SK-N-SH treated with all-trans-retinoic acid at 6 μM for 48 hours (cell line): ENCODE measurements around the gene OR8A1.

ENCODE experiments used
- ATAC-seq: fragments of 200-7000 bp; cut with Tn5 transposase; 3 replicates; pipeline ENCODE4 v1.9.1; 2020; ENCODE audit warnings: mild to moderate bottlenecking, moderate library complexity
- ARNTL ChIP-seq: fragments of 450-650 bp; formaldehyde crosslinking; IDR thresholded peaks from 2 replicates; pipeline ENCODE4 v1.5.0; 2020; ENCODE audit warnings: low read depth, mild to moderate bottlenecking, moderate library complexity, borderline replicate concordance
- BACH2 ChIP-seq: fragments of 250-450 bp; sonication (Bioruptor Pico); IDR thresholded peaks from 2 replicates; pipeline ENCODE4 v1.9.0; 2021; ENCODE audit warnings: mild to moderate bottlenecking, borderline replicate concordance
- CSDC2 ChIP-seq: fragments of 250-450 bp; sonication (Bioruptor Pico); IDR thresholded peaks from 2 replicates; pipeline ENCODE4 v1.5.0; 2020; ENCODE audit warnings: mild to moderate bottlenecking, moderate library complexity
- ESRRG ChIP-seq: fragments of 250-450 bp; sonication (Bioruptor Pico); IDR thresholded peaks from 2 replicates; pipeline ENCODE4 v1.6.1; 2021; ENCODE audit warnings: mild to moderate bottlenecking
- GLIS3 ChIP-seq: fragments of 250-450 bp; sonication (Bioruptor Pico); IDR thresholded peaks from 2 replicates; pipeline ENCODE4 v1.5.0; 2020; ENCODE audit warnings: mild to moderate bottlenecking, moderate library complexity
- ISL1 ChIP-seq: fragments of 250-450 bp; sonication (Bioruptor Pico); IDR thresholded peaks from 2 replicates; pipeline ENCODE4 v2.1.2; 2022; ENCODE audit warnings: mild to moderate bottlenecking, moderate library complexity
- OSR1 ChIP-seq: fragments of 250-450 bp; sonication (Bioruptor Pico); IDR thresholded peaks from 2 replicates; pipeline ENCODE4 v1.8.0; 2022; ENCODE audit warnings: moderate library complexity, mild to moderate bottlenecking, inconsistent platforms
- PPARA ChIP-seq: fragments of 250-450 bp; sonication (Bioruptor Pico); IDR thresholded peaks from 2 replicates; pipeline ENCODE4 v1.5.0; 2020; ENCODE audit warnings: mild to moderate bottlenecking, borderline replicate concordance
- RARB ChIP-seq: fragments of 250-450 bp; sonication (Bioruptor Pico); IDR thresholded peaks from 2 replicates; pipeline ENCODE4 v1.8.0; 2021; ENCODE audit warnings: mild to moderate bottlenecking, moderate library complexity
- SNAI2 ChIP-seq: fragments of 250-450 bp; sonication (Bioruptor Pico); IDR thresholded peaks from 2 replicates; pipeline ENCODE4 v1.5.0; 2020; ENCODE audit warnings: mild to moderate bottlenecking, moderate library complexity
- TCF4 ChIP-seq: fragments of 250-450 bp; sonication (Bioruptor Pico); IDR thresholded peaks from 2 replicates; pipeline ENCODE4 v1.8.0; 2021; ENCODE audit warnings: mild to moderate bottlenecking, moderate library complexity, borderline replicate concordance
- TOX ChIP-seq: fragments of 250-450 bp; sonication (Bioruptor Pico); IDR thresholded peaks from 2 replicates; pipeline ENCODE4 v1.8.0; 2021; ENCODE audit warnings: mild to moderate bottlenecking, moderate library complexity, borderline replicate concordance
- ZC3H10 ChIP-seq: fragments of 250-450 bp; sonication (Bioruptor Pico); IDR thresholded peaks from 2 replicates; pipeline ENCODE4 v1.5.1; 2021; ENCODE audit warnings: mild to moderate bottlenecking, moderate library complexity
- ZFP3 ChIP-seq: fragments of 250-450 bp; sonication (Bioruptor Pico); IDR thresholded peaks from 2 replicates; pipeline ENCODE4 v1.5.0; 2020; ENCODE audit warnings: mild to moderate bottlenecking, moderate library complexity
- ZFP30 ChIP-seq: fragments of 450-650 bp; formaldehyde crosslinking; IDR thresholded peaks from 2 replicates; pipeline ENCODE4 v1.5.0; 2022; ENCODE audit warnings: mild to moderate bottlenecking, moderate library complexity
- ZNF565 ChIP-seq: fragments of 450-650 bp; formaldehyde crosslinking; conservative IDR thresholded peaks from 2 replicates; pipeline ENCODE4 v1.5.0; 2020; ENCODE audit warnings: low read depth, mild to moderate bottlenecking, moderate library complexity
- ZNF70 ChIP-seq: fragments of 450-650 bp; formaldehyde crosslinking; IDR thresholded peaks from 2 replicates; pipeline ENCODE4 v1.5.0; 2020; ENCODE audit warnings: mild to moderate bottlenecking, moderate library complexity
- ZNF8 ChIP-seq: fragments of 450-650 bp; formaldehyde crosslinking; IDR thresholded peaks from 2 replicates; pipeline ENCODE4 v1.5.0; 2020; ENCODE audit warnings: mild to moderate bottlenecking, moderate library complexity
- TF ChIP-seq, protein P1 (sequence below): fragments of 250-450 bp; sonication (Bioruptor Pico); IDR thresholded peaks from 2 replicates; pipeline ENCODE4 v1.5.1; 2021; ENCODE audit warnings: mild to moderate bottlenecking, moderate library complexity
- TF ChIP-seq, protein P2 (sequence below): fragments of 250-450 bp; sonication (Bioruptor Pico); IDR thresholded peaks from 2 replicates; pipeline ENCODE4 v1.5.1; 2020; ENCODE audit warnings: low read depth, mild to moderate bottlenecking, moderate library complexity
- TF ChIP-seq, protein P3 (sequence below): fragments of 250-450 bp; sonication (Bioruptor Pico); IDR thresholded peaks from 2 replicates; pipeline ENCODE4 v1.8.0; 2021; ENCODE audit warnings: low read depth, mild to moderate bottlenecking, moderate library complexity, borderline replicate concordance
- TF ChIP-seq, protein P4 (sequence below): fragments of 250-450 bp; sonication (Bioruptor Pico); IDR thresholded peaks from 2 replicates; pipeline ENCODE4 v1.8.0; 2020; ENCODE audit warnings: mild to moderate bottlenecking, moderate library complexity, borderline replicate concordance
- TF ChIP-seq, protein P5 (sequence below): fragments of 250-450 bp; sonication (Bioruptor Pico); IDR thresholded peaks from 2 replicates; pipeline ENCODE4 v1.5.0; 2020; ENCODE audit warnings: mild to moderate bottlenecking, moderate library complexity

The OR8A1 gene

GRCh38 chr11:124581817-124582216, 12.0 kb downstream of the OR8A1 start (continued):
- TF ChIP-seq ISL1 (no peak), ZNF70 (CRISPR knock-in tag) (no peak)

DNA sequence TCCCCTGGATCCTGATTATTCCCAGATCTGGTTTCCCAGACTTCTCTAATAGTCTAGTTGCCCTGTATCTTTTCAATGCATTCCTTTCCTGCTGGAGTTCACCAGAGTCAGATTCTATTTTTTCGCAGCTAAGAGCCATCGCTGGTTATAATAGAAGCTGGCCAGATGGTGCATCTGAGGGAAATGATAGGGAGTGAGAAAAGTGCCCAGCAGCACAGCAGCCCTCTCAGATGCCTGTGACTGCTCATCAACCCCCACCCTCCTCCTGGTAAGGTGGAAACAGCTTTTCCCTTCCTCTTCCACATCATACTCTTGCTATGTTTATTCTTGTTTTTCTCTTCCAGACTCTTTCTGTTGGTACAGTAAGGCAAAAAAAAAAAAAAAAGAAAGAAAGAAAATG, 12.8 kb downstream of the OR8A1 start:
- TF ChIP-seq, protein P1, sequence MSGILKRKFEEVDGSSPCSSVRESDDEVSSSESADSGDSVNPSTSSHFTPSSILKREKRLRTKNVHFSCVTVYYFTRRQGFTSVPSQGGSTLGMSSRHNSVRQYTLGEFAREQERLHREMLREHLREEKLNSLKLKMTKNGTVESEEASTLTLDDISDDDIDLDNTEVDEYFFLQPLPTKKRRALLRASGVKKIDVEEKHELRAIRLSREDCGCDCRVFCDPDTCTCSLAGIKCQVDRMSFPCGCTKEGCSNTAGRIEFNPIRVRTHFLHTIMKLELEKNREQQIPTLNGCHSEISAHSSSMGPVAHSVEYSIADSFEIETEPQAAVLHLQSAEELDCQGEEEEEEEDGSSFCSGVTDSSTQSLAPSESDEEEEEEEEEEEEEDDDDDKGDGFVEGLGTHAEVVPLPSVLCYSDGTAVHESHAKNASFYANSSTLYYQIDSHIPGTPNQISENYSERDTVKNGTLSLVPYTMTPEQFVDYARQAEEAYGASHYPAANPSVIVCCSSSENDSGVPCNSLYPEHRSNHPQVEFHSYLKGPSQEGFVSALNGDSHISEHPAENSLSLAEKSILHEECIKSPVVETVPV (CRISPR knock-in tag) = no peak
- TF ChIP-seq RARB (CRISPR knock-in tag) (no peak), ZC3H10 (CRISPR knock-in tag) (no peak), ZNF8 (CRISPR knock-in tag) (no peak), ZFP30 (CRISPR knock-in tag) (no peak), ESRRG (no peak)
- no peak for ATAC-seq

DNA sequence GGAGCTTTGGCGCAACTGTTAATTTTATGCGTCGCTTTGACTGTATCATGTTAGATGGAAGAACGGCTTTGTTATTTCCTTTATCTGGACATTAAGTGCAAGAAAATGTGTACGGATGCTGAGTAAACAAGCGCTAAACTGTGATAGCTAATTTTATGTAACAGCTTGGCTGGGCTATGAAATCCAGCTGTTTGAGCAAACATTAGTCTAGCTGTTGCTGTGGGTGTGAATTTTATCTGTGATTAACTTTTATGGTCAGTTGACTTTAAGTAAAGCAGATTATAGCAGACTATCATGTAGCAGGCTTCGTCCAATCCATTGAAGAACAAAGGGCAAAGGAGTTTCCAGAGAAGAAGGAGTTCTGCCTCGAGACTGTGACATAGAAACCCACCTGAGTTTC, 14.0 kb downstream of the OR8A1 start:
- TF ChIP-seq GLIS3 (CRISPR knock-in tag) (no peak), OSR1 (CRISPR knock-in tag) (no peak), ZFP30 (CRISPR knock-in tag) (no peak), ZFP3 (CRISPR knock-in tag) (no peak), ISL1 (no peak), RARB (CRISPR knock-in tag) (no peak), TOX (CRISPR knock-in tag) (no peak), CSDC2 (CRISPR knock-in tag) (no peak), ZNF565 (no peak), ARNTL (no peak), PPARA (CRISPR knock-in tag) (no peak), SNAI2 (no peak), ZC3H10 (CRISPR knock-in tag) (no peak), ESRRG (no peak)
- TF ChIP-seq, protein P2, sequence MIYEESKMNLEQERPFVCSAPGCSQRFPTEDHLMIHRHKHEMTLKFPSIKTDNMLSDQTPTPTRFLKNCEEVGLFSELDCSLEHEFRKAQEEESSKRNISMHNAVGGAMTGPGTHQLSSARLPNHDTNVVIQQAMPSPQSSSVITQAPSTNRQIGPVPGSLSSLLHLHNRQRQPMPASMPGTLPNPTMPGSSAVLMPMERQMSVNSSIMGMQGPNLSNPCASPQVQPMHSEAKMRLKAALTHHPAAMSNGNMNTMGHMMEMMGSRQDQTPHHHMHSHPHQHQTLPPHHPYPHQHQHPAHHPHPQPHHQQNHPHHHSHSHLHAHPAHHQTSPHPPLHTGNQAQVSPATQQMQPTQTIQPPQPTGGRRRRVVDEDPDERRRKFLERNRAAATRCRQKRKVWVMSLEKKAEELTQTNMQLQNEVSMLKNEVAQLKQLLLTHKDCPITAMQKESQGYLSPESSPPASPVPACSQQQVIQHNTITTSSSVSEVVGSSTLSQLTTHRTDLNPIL (CRISPR knock-in tag) = no peak
- TF ChIP-seq, protein P1 (CRISPR knock-in tag) = no peak
- TF ChIP-seq, protein P3, sequence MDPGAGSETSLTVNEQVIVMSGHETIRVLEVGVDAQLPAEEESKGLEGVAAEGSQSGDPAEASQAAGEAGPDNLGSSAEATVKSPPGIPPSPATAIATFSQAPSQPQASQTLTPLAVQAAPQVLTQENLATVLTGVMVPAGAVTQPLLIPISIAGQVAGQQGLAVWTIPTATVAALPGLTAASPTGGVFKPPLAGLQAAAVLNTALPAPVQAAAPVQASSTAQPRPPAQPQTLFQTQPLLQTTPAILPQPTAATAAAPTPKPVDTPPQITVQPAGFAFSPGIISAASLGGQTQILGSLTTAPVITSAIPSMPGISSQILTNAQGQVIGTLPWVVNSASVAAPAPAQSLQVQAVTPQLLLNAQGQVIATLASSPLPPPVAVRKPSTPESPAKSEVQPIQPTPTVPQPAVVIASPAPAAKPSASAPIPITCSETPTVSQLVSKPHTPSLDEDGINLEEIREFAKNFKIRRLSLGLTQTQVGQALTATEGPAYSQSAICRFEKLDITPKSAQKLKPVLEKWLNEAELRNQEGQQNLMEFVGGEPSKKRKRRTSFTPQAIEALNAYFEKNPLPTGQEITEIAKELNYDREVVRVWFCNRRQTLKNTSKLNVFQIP = no peak
- TF ChIP-seq, protein P4, sequence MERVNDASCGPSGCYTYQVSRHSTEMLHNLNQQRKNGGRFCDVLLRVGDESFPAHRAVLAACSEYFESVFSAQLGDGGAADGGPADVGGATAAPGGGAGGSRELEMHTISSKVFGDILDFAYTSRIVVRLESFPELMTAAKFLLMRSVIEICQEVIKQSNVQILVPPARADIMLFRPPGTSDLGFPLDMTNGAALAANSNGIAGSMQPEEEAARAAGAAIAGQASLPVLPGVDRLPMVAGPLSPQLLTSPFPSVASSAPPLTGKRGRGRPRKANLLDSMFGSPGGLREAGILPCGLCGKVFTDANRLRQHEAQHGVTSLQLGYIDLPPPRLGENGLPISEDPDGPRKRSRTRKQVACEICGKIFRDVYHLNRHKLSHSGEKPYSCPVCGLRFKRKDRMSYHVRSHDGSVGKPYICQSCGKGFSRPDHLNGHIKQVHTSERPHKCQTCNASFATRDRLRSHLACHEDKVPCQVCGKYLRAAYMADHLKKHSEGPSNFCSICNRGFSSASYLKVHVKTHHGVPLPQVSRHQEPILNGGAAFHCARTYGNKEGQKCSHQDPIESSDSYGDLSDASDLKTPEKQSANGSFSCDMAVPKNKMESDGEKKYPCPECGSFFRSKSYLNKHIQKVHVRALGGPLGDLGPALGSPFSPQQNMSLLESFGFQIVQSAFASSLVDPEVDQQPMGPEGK (CRISPR knock-in tag) = no peak
- ATAC-seq = no peak

DNA sequence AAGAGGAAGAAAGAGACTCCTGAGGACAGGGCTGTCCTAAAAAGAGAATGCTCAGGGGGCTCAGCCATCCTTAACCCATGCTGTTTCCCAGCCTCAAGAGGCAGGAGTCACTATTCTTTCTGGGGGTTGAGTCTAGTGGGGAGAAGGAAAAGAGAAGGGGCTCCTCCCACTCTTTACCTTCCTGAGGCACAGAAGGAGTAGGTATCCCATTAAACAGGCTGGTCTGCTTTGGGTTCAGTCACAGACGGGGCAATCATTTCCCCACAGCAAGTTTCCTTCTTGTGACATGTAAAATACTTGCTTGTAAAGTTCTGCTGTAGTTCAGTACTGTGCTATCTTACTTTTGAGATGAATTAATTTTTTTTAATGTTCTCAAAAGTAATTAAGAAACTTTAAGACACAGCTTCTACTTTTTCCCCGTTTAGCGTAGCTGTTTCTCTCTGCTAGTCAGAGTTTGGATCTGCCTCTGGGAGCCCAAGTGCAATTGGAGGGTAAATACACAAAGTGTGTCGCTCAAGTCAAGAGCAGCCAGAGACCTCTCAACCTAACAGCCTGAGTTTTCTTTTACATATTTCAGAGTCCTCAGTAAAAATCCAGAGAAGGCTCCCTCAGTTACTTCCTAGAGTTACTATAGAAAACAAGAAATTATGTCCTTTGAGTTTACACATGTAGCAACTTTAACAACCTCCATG, 15.0 kb downstream of the OR8A1 start:
- no peak for ATAC-seq
- TF ChIP-seq ZNF70 (CRISPR knock-in tag) = no peak
- TF ChIP-seq, protein P5, sequence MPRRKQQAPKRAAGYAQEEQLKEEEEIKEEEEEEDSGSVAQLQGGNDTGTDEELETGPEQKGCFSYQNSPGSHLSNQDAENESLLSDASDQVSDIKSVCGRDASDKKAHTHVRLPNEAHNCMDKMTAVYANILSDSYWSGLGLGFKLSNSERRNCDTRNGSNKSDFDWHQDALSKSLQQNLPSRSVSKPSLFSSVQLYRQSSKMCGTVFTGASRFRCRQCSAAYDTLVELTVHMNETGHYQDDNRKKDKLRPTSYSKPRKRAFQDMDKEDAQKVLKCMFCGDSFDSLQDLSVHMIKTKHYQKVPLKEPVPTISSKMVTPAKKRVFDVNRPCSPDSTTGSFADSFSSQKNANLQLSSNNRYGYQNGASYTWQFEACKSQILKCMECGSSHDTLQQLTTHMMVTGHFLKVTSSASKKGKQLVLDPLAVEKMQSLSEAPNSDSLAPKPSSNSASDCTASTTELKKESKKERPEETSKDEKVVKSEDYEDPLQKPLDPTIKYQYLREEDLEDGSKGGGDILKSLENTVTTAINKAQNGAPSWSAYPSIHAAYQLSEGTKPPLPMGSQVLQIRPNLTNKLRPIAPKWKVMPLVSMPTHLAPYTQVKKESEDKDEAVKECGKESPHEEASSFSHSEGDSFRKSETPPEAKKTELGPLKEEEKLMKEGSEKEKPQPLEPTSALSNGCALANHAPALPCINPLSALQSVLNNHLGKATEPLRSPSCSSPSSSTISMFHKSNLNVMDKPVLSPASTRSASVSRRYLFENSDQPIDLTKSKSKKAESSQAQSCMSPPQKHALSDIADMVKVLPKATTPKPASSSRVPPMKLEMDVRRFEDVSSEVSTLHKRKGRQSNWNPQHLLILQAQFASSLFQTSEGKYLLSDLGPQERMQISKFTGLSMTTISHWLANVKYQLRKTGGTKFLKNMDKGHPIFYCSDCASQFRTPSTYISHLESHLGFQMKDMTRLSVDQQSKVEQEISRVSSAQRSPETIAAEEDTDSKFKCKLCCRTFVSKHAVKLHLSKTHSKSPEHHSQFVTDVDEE (CRISPR knock-in tag) = no peak
- TF ChIP-seq ZNF8 (CRISPR knock-in tag) = no peak
- TF ChIP-seq, protein P3 = no peak
- no peak for TF ChIP-seq TCF4 (CRISPR knock-in tag)
- TF ChIP-seq ZC3H10 (CRISPR knock-in tag) = no peak
- TF ChIP-seq TOX (CRISPR knock-in tag) = no peak
- TF ChIP-seq RARB (CRISPR knock-in tag) = no peak
- no peak for TF ChIP-seq GLIS3 (CRISPR knock-in tag)
- TF ChIP-seq ZFP30 (CRISPR knock-in tag) = no peak
- no peak for TF ChIP-seq ZFP3 (CRISPR knock-in tag)
- no peak for TF ChIP-seq BACH2
- TF ChIP-seq SNAI2 = no peak
- TF ChIP-seq ARNTL = no peak
- no peak for TF ChIP-seq ZNF565
- no peak for TF ChIP-seq CSDC2 (CRISPR knock-in tag)
